HepG2 (cell line): ENCODE measurements around the gene CCDC85A. TPM values are rescaled to one million over a fixed set of nuclear protein-coding genes. Genes with fewer than 3 reads are reported as not detected.

Experiments used
- BRD4 ChIP-seq: sonication (generic); formaldehyde crosslinking; IDR thresholded peaks from 2 replicates; pipeline ENCODE4 v1.4.0; 2020; ENCODE audit warnings: missing genetic modification reagents
- CEBPB ChIP-seq: IDR thresholded peaks from 2 replicates; pipeline ENCODE4 v1.6.1; 2011; ENCODE audit warnings: low read depth, low read length, improper control_type of control experiment, borderline replicate concordance
- CTCF ChIP-seq: sonication (generic); formaldehyde crosslinking; IDR thresholded peaks from 2 replicates; pipeline ENCODE4 v1.5.0; 2020; ENCODE audit warnings: mild to moderate bottlenecking, missing genetic modification reagents, moderate library complexity
- FOXA1 ChIP-seq, 2 experiments: fragments of 450-650 bp in 1 of 2; sonication (generic) in 1 of 2; formaldehyde crosslinking in 1 of 2; IDR thresholded peaks; 2 replicates each; pipeline versions ENCODE4 v1.4.0 to v1.6.1; 2016 to 2020; ENCODE audit warnings: missing genetic modification reagents in 1 of 2
- FOXO1 ChIP-seq: sonication (generic); formaldehyde crosslinking; IDR thresholded peaks from 2 replicates; pipeline ENCODE4 v1.4.0; 2020; ENCODE audit warnings: missing genetic modification reagents
- HNRNPK ChIP-seq: fragments of 200-400 bp; formaldehyde crosslinking; IDR thresholded peaks from 2 replicates; pipeline ENCODE4 v1.6.1; 2018; ENCODE audit warnings: low read length, low read depth, moderate library complexity, mild to moderate bottlenecking; ENCODE audit not compliant: poor library complexity, severe bottlenecking
- MTF2 ChIP-seq: sonication (generic); formaldehyde crosslinking; IDR thresholded peaks from 2 replicates; pipeline ENCODE4 v1.5.0; 2020; ENCODE audit warnings: missing genetic modification reagents, borderline replicate concordance
- NFAT5 ChIP-seq: sonication (generic); formaldehyde crosslinking; IDR thresholded peaks from 2 replicates; pipeline ENCODE4 v1.4.0; 2020; ENCODE audit warnings: missing genetic modification reagents
- NFIC ChIP-seq: IDR thresholded peaks from 2 replicates; pipeline ENCODE4 v1.6.1; 2012; ENCODE audit warnings: mild to moderate bottlenecking, low read length, inconsistent platforms
- POLR2G ChIP-seq: fragments of 200-400 bp; formaldehyde crosslinking; IDR thresholded peaks from 2 replicates; pipeline ENCODE4 v1.6.1; 2018; ENCODE audit warnings: mild to moderate bottlenecking, low read depth, low read length, moderate library complexity
- RNF219 ChIP-seq: sonication (generic); formaldehyde crosslinking; IDR thresholded peaks from 2 replicates; pipeline ENCODE4 v1.5.0; 2020; ENCODE audit warnings: mild to moderate bottlenecking, missing genetic modification reagents
- ZBTB26 ChIP-seq: IDR thresholded peaks from 2 replicates; pipeline ENCODE4 v1.6.1; 2016; ENCODE audit warnings: missing compliant biosample characterization, missing genetic modification reagents, borderline replicate concordance
- ZBTB3 ChIP-seq: sonication (generic); formaldehyde crosslinking; IDR thresholded peaks from 2 replicates; pipeline ENCODE4 v1.4.0; 2020; ENCODE audit warnings: low read depth, mild to moderate bottlenecking, moderate library complexity, missing genetic modification reagents, borderline replicate concordance
- ZNF138 ChIP-seq: sonication (generic); formaldehyde crosslinking; IDR thresholded peaks from 2 replicates; pipeline ENCODE4 v1.5.0; 2020; ENCODE audit warnings: mild to moderate bottlenecking, low read depth, missing genetic modification reagents
- ZNF292 ChIP-seq: sonication (generic); formaldehyde crosslinking; IDR thresholded peaks from 2 replicates; pipeline ENCODE4 v1.8.1; 2022; ENCODE audit warnings: mild to moderate bottlenecking, low read depth, missing genetic modification reagents, borderline replicate concordance
- ZNF30 ChIP-seq: sonication (generic); formaldehyde crosslinking; IDR thresholded peaks from 2 replicates; pipeline ENCODE4 v1.5.0; 2020; ENCODE audit warnings: mild to moderate bottlenecking, missing genetic modification reagents
- ZNF616 ChIP-seq: sonication (generic); formaldehyde crosslinking; IDR thresholded peaks from 2 replicates; pipeline ENCODE4 v1.5.0; 2020; ENCODE audit warnings: low read depth, mild to moderate bottlenecking, missing genetic modification reagents
- ZNF747 ChIP-seq: sonication (generic); formaldehyde crosslinking; IDR thresholded peaks from 2 replicates; pipeline ENCODE4 v1.8.1; 2023; ENCODE audit warnings: missing genetic modification reagents, mild to moderate bottlenecking, borderline replicate concordance
- polyA plus RNA-seq, 8 experiments: library from polyadenylated mRNA; depleted of rRNA in 3 of 8; stranded (reverse) in 7 of 8; unstranded in 1 of 8; fragments of >200 nt; fragmentation: Illumina TruSeq in 4 of 8; extraction: Trizol in 4 of 8; gene quantifications; 2 replicates each; pipeline versions ENCODE4 v1.2.1 to v1.2.3, GENCODE V29; 2011 to 2016; ENCODE audit warnings: low read depth in 4 of 8, missing spikeins in 1 of 8, mixed read lengths in 1 of 8; ENCODE audit not compliant: insufficient read depth in 1 of 8
- total RNA-seq, 5 experiments: library from RNA; depleted of rRNA; stranded (reverse); fragments of >200 nt; fragmentation: Illumina TruSeq; extraction: Trizol; gene quantifications; 2 replicates each; pipeline ENCODE4 v1.2.3, GENCODE V29; 2016; ENCODE audit warnings: low read depth in 1 of 5

Gene CCDC85A
- total and polyA plus RNA-seq, 2 of the 13 experiments (the other 11 are each of a cell fraction or from before 2014, with no cell fraction given), result not detected

GRCh38 chr2:56183643-56184499 is at the start of gene CCDC85A (continued):
- TF ChIP-seq ZBTB26 (0 out of 2 replicates have a peak, but pooled peaks have one; percentile 21), FOXO1 (CRISPR knock-in tag) (0 out of 2 replicates have a peak, but pooled peaks have one; percentile 34), POLR2G (no peak), ZNF292 (no peak), FOXA1 (IDR thresholded peaks at IDR 0.05) (no peak), FOXA1 (CRISPR knock-in tag; IDR thresholded peaks at IDR 0.05) (no peak), NFAT5 (CRISPR knock-in tag) (peak; percentile 35; the same call in 1 of the 2 replicates), ZNF747 (no peak), ZBTB3 (CRISPR knock-in tag) (no peak), CTCF (CRISPR knock-in tag) (peak; percentile 97), MTF2 (CRISPR knock-in tag) (peak; percentile 89; the same call in 1 of the 2 replicates), ZNF30 (no peak), CEBPB (no peak), NFIC (no peak), HNRNPK (peak; percentile 14), ZNF616 (no peak), BRD4 (CRISPR knock-in tag) (no peak), RNF219 (CRISPR knock-in tag) (no peak), ZNF138 (CRISPR knock-in tag) (no peak)
